ENCODE results near the gene ANKRD17.

DNA sequence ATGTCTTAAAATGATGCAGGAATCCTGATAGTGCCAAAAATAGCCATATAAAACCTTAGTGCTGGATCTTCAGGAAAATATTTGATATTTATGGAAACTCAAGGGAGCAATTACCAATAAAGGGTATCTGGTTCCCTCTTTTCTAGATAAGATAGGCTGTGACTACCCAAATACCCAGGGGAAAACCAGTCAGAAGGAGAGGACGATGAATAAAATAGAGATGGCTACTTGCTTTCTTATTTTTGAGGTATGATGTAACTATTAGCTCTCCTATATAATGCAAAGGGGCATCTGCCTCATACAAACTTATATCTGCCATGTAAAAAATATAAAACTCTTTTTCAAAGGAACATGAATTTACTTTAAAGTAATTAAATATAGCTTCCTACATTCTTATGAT lies 165.7 kb downstream of the ANKRD17 start:
- TF ChIP-seq CTCF (IDR thresholded peaks at IDR 0.05; ENCODE audit: low read depth, low read length) (no peak), POLR2A (IDR thresholded peaks at IDR 0.05; ENCODE audit: extremely low read depth, insufficient read length) (no peak), MYC (IDR thresholded peaks at IDR 0.05; ENCODE audit: low read depth, low read length) (no peak), MAX (IDR thresholded peaks at IDR 0.05; ENCODE audit: low read depth, low read length) (no peak)
